ENCODE results near the gene HECTD4. TPM values are rescaled to one million over a fixed set of nuclear protein-coding genes. Genes with fewer than 3 reads are reported as not detected.
A peak's percentile ranks its signal among the peaks of the same experiment; 100 is the strongest.

HECTD4 gene
- total RNA-seq, 1 donor from 2014 or later = 40.7 TPM

DNA sequence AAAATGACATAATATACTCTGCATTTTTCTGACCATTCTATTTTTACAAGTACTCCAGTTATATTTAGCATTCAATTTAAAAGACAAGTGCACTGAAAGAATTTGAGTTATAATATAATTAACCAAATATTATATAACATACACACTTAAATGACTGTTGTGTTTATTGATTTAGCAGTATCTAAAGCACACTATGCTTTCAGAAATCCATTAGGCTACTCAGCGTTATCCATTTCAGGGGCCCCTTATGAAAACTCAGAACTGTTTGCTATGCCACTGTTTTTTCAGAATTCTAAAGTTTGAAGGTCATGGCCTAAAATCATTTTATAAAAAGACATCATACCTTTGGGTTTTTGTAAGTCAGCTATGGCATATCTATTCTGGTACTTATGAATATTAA lies 57.1 kb downstream of the HECTD4 start:
- H3K36me3 Mint-ChIP-seq (ENCODE audit: low read depth) = no peaks in the 10 kb centered on the region
- H3K27ac Mint-ChIP-seq (ENCODE audit: unreplicated experiment) = no peak overlapping the region
- peaks cover 16% of the 10 kb centered on the region for H3K4me1 Mint-ChIP-seq (ENCODE audit: low read depth)
- DNase-seq (ENCODE audit: low spot score) = no peak
- no peaks in the 10 kb centered on the region for H3K27me3 Mint-ChIP-seq (ENCODE audit: low read depth)
- no peaks in the 10 kb centered on the region for H3K9me3 Mint-ChIP-seq (ENCODE audit: low read depth)
- no peak overlapping the region for H3K4me3 Mint-ChIP-seq (ENCODE audit: unreplicated experiment)
- TF ChIP-seq CTCF (IDR thresholded peaks at IDR 0.05) = no peak

GRCh38 chr12:112322882-112323547 lies 59.2 kb downstream of the HECTD4 start:
- Mint-ChIP-seq H3K27me3 (ENCODE audit: low read depth) (no peaks in the 10 kb centered on the region), H3K4me1 (ENCODE audit: low read depth) (peaks cover 16% of the 10 kb centered on the region), H3K27ac (ENCODE audit: unreplicated experiment) (no peak overlapping the region), H3K9me3 (ENCODE audit: low read depth) (no peaks in the 10 kb centered on the region), H3K36me3 (ENCODE audit: low read depth) (no peaks in the 10 kb centered on the region), H3K4me3 (ENCODE audit: unreplicated experiment) (no peak overlapping the region)
- no peak for DNase-seq (ENCODE audit: low spot score)
- TF ChIP-seq CTCF (IDR thresholded peaks at IDR 0.05) = no peak

- no peak for DNase-seq (ENCODE audit: low spot score)
- no peaks in the 10 kb centered on the region for H3K9me3 Mint-ChIP-seq (ENCODE audit: low read depth)
- H3K27ac Mint-ChIP-seq (ENCODE audit: unreplicated experiment) = peak overlapping the region; percentile 24
- H3K4me3 Mint-ChIP-seq (ENCODE audit: unreplicated experiment) = no peak overlapping the region
- TF ChIP-seq CTCF (IDR thresholded peaks at IDR 0.05) = no peak
- no peaks in the 10 kb centered on the region for H3K27me3 Mint-ChIP-seq (ENCODE audit: low read depth)
- H3K4me1 Mint-ChIP-seq (ENCODE audit: low read depth) = peaks cover 13% of the 10 kb centered on the region
- H3K36me3 Mint-ChIP-seq (ENCODE audit: low read depth) = no peaks in the 10 kb centered on the region
Measured at GRCh38 chr12:112322441-112322840, 59.8 kb downstream of the HECTD4 start.

DNA sequence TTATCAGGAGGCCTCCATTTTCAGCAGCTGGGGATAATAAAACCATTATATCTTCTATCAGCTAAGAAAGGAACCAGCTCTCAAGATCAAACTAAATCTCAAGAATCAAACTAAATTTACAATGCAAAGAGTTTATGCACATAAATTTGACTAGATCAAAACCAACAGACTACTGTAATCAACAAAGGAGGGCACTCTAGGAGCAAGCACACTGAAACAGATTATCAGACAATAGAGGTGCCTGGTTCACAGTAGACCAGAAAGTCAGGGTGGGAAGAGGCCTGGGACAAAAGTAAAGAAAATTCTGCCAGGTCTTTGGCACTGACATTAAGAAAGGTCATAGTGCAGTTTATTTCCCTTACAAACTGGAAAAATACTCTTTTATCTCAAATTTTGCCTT lies 61.0 kb downstream of the HECTD4 start:
- no peak for DNase-seq (ENCODE audit: low spot score)
- H3K27me3 Mint-ChIP-seq (ENCODE audit: low read depth) = no peaks in the 10 kb centered on the region
- H3K27ac Mint-ChIP-seq (ENCODE audit: unreplicated experiment) = no peak overlapping the region
- H3K36me3 Mint-ChIP-seq (ENCODE audit: low read depth) = peaks cover 2% of the 10 kb centered on the region
- H3K4me3 Mint-ChIP-seq (ENCODE audit: unreplicated experiment) = no peak overlapping the region
- TF ChIP-seq CTCF (IDR thresholded peaks at IDR 0.05) = no peak
- peaks cover 16% of the 10 kb centered on the region for H3K4me1 Mint-ChIP-seq (ENCODE audit: low read depth)
- H3K9me3 Mint-ChIP-seq (ENCODE audit: low read depth) = no peaks in the 10 kb centered on the region

DNA sequence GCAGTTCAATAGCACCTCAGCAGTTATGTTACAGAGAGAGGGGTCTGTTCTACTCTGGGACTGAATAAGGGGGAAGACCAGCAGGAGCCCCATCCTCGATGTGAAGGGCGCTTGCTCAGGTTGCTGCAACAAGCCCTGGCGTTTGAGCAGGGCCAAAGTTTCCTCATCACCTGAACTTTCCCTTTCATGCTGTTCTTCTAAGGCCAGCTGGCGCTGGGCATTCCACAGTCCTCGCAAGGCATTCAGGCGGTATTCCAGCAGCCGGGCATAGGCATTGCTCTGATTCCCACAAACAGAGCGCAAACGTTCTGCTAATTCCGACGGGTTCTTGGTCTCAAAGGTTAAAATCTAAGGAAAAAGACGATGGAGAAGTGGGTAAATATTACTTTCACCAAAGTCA lies 62.8 kb downstream of the HECTD4 start:
- H3K27me3 Mint-ChIP-seq (ENCODE audit: low read depth) = no peaks in the 10 kb centered on the region
- peaks cover 11% of the 10 kb centered on the region for H3K4me1 Mint-ChIP-seq (ENCODE audit: low read depth)
- H3K9me3 Mint-ChIP-seq (ENCODE audit: low read depth) = no peaks in the 10 kb centered on the region
- no peak for TF ChIP-seq CTCF (IDR thresholded peaks at IDR 0.05)
- peaks cover 2% of the 10 kb centered on the region for H3K36me3 Mint-ChIP-seq (ENCODE audit: low read depth)
- no peak overlapping the region for H3K27ac Mint-ChIP-seq (ENCODE audit: unreplicated experiment)
- no peak for DNase-seq (ENCODE audit: low spot score)
- H3K4me3 Mint-ChIP-seq (ENCODE audit: unreplicated experiment) = no peak overlapping the region
